Aorta (tissue), 5 donors: ENCODE measurements around the gene TAF5L. TPM values are rescaled to one million over a fixed set of nuclear protein-coding genes. Genes with fewer than 3 reads are reported as not detected.

ENCODE experiments used
- ATAC-seq: fragments of 200-7000 bp; cut with Tn5 transposase; one replicate; pipeline ENCODE4 v1.9.1; 2022; ENCODE audit warnings: moderate library complexity; ENCODE audit not compliant: low FRiP score
- DNase-seq, 2 donors: peaks; one replicate each; pipeline ENCODE4 v3.0.0-alpha.2; 2020
- H3K27ac ChIP-seq, 2 donors: one replicate each; pipeline ENCODE4 v1.5.1; 2013; ENCODE audit warnings: low read length in 2 of 2, mild to moderate bottlenecking in 2 of 2, moderate library complexity in 2 of 2, control low read depth in 1 of 2, inconsistent platforms in 1 of 2, low read depth in 1 of 2
- H3K27me3 ChIP-seq, 2 donors: one replicate each; pipeline ENCODE4 v1.6.1; 2013; ENCODE audit warnings: control low read depth in 1 of 2, low read length in 1 of 2, mild to moderate bottlenecking in 1 of 2, moderate library complexity in 1 of 2; ENCODE audit not compliant: insufficient read depth in 2 of 2, control insufficient read depth in 1 of 2
- H3K36me3 ChIP-seq, 2 donors: one replicate each; pipeline ENCODE4 v1.6.1; 2013; ENCODE audit warnings: control low read depth in 1 of 2, low read length in 1 of 2, mild to moderate bottlenecking in 1 of 2; ENCODE audit not compliant: insufficient read depth in 2 of 2, control insufficient read depth in 1 of 2
- H3K4me1 ChIP-seq, 2 donors: one replicate each; pipeline ENCODE4 v1.6.1; 2013; ENCODE audit warnings: low read length in 2 of 2, control low read depth in 1 of 2, mild to moderate bottlenecking in 1 of 2, moderate library complexity in 1 of 2; ENCODE audit not compliant: insufficient read depth in 2 of 2, control insufficient read depth in 1 of 2
- H3K4me3 ChIP-seq, 2 donors: one replicate each; pipeline ENCODE4 v1.5.1; 2013; ENCODE audit warnings: low read length in 2 of 2, control low read depth in 1 of 2, mild to moderate bottlenecking in 1 of 2
- H3K9me3 ChIP-seq: one replicate; pipeline ENCODE4 v1.6.1; 2013; ENCODE audit warnings: mild to moderate bottlenecking, low read length; ENCODE audit not compliant: control insufficient read depth
- WGBS, 2 donors: extraction: QIAGEN DNeasy Blood & Tissue Kit; methylation state at CpG; one replicate each; pipeline ENCODE4 v1.1.7; 2013; 5-methylcytosine and 5-hydroxymethylcytosine counted together
- intact Hi-C, 2 donors: fragments of 100-400 bp; cut with DNase I; formaldehyde crosslinking; loops; one replicate each; pipeline versions ENCODE4 v1.14.2 to v1.15.0; 2022
- polyA plus RNA-seq, 2 donors: library from polyadenylated mRNA; stranded (reverse); fragments of 200-250 nt; gene quantifications; one replicate each; pipeline ENCODE4 v1.2.3, GENCODE V29; 2013
- total RNA-seq, 2 donors: library from RNA; stranded (reverse); fragmentation: NEBNext Ultra II Directional; extraction: Animal tissue kit (Norgen Biotek cat#: 25700); gene quantifications; one replicate each; pipeline ENCODE4 v1.2.1, GENCODE V29; 2021
- donor health status: healthy with polysubstance abuse.
- donor health status: Bipolar disorder and iron deficiency.
- donor health status: DM: no; HTN: no; CAD: no.
- donor health status: DM: no; HTN: no; CAD: no.
- donor health status: DM: yes; HTN: yes; CAD: no.

Gene TAF5L
- total and polyA plus RNA-seq, 4 donors = 11.6 to 37.8 (median 22.9) TPM

DNA sequence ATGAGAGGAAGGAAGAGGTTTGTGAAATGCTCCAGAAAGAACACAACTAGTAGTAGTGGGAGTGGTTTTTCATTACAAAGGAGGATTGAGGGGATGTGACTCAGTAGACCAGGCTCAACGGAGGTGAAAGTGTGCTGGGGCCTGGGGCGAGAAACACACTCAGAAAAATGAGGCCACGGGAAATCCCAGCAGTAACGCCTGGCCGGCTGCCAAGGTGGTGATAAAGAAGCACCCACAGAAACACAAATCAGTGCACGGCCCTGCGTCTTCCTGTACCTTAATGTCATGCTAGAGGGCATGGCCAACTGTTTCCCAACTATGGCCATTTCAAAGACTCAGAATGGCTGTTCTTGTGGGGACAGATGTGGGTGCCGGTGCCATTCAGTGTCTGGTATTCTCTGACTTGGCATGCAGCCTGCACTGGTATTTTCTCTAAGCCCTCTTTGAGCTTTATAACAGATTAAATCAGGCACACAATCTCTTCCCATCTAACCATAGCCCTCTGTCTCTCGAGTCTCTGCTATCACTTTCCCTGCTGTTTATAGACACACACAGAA, 38.3 kb upstream of the TAF5L start:
- Histone ChIP-seq H3K36me3 (no peaks in the 10 kb centered on the region), H3K27me3 (no peaks in the 10 kb centered on the region), H3K4me3 (no peak overlapping the region), H3K4me1 (no peaks in the 10 kb centered on the region), H3K27ac (no peak overlapping the region), H3K9me3 (no peaks in the 10 kb centered on the region)
- no peak for DNase-seq
- no peak for ATAC-seq
- 67% methylated on average over 9 of the region's 9 CpGs for WGBS, 2 donors
- intact Hi-C loops = loop anchor here (5.0 kb wide), 2 partner anchors 403 to 553 kb away; partner anchors contain the start of gene GALNT2 (in 1 of the 2)

DNA sequence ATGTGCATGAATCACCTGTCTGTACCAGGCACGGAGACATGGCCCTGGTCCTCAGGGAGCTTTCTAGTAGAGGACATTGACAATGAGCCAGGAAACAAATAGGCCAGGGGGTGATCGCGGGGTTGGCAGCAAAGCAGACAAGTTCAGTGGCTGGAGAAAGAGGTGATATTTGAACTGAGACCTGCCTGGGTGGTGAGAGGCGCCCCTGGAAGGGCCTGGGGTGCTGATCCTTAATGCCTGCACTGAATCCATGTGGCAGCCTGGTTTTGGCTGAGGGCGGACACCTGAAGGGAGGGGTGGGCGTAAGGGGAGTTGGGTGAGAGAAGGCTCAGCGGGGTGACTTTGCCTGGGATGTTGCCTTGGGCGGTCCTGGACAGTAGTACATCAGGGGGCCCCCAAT, 36.0 kb upstream of the TAF5L start:
- Histone ChIP-seq H3K4me3 (no peak overlapping the region), H3K27ac (no peak overlapping the region), H3K4me1 (no peaks in the 10 kb centered on the region), H3K9me3 (no peaks in the 10 kb centered on the region), H3K36me3 (no peaks in the 10 kb centered on the region), H3K27me3 (no peaks in the 10 kb centered on the region)
- no peak for DNase-seq
- WGBS, 2 donors = 88% methylated on average over 8 of the region's 8 CpGs
- no peak for ATAC-seq
- intact Hi-C loops = loop anchor here (1.0 to 5.0 kb wide), 4 partner anchors 405 to 649 kb away; partner anchors contain the start of gene GALNT2 (in 1 of the 2)

DNA sequence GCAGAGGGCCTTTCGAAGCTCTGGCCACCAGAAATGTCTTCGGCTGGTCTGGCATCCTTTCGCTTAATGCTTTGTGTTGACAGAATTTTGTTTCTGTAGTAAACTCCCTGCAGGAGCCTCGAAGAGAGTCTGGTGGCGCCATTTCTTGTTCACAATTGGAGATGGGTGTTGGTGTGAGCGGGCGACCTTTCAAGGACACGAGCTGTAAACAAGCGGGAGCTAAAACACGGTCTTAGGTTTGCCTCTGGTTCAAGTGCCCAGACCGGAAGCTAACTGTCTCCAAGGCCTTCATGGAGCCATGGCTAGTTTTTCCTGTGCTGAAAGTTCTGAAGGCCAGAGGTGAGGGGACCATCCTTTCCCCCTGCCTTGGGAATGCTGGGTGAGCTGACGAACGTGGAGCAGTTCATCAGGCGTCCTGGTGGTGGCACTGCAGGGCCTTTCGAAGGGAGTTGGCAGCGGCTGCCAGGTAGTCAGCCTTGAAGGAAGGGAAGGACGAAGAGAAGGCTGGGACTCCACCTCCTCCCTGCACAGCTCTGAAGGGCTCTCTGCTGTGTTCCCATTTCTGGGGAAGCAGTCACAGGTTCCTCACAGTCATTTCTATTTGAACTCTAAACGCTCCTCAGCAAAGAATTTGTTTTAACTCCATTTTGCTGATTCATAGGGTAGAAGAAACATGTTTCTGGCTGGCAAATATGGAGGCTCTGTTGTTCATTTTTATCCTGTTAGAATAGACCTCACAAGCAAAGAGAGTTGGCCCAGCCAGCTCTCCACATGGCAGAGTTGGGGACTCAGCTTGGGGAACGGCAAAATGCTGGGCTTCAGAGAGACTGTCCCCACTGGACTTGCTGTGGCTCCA, 35.3 kb upstream of the TAF5L start:
- no peaks in the 10 kb centered on the region for H3K4me1 ChIP-seq
- H3K9me3 ChIP-seq = no peaks in the 10 kb centered on the region
- no peak overlapping the region for H3K27ac ChIP-seq
- no peaks in the 10 kb centered on the region for H3K27me3 ChIP-seq
- intact Hi-C loops = loop anchor here (1.0 to 5.0 kb wide), 4 partner anchors 406 to 650 kb away; partner anchors contain the start of gene GALNT2 (in 1 of the 2)
- H3K36me3 ChIP-seq = no peaks in the 10 kb centered on the region
- ATAC-seq (peak; percentile 90), DNase-seq (peak; percentile 86 to 93)
- H3K4me3 ChIP-seq = no peak overlapping the region
- 43 to 48% methylated on average over 19 of the region's 19 CpGs for WGBS, 2 donors

DNA sequence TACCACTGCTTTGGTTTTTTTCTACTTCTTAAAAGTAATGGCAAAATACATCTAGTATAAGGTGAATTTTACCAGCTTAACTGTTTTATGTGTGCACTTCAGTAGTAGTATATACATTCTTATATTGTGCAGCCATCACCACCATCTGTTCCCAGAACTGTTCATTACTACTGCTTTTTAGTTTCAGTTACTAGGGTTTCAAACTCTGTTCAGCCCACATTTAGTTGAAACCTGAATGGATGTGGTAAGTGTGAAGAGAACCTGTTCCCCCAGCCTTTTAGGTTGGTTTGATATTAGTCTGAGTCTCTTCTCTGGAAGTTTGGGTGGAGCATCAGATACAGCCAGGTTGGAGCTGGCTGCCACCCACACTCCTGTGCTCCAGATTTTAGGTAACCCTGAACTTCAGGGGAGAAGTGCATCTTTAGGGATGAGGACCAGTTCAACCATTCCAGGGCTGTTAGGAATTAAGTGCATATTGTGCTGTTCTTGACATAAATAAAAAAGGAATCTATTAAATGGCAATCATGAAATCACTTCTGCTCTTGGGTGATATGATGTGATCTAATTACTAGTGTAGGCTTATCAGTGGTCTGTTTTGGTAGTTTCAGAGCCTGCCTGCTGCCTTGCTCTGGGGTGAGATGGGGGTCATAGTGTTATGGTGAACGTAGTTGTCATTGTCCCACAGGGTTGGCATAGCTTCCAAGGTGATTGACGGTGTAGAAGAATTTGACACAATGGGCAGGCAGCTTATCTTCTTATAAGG, 32.3 kb upstream of the TAF5L start:
- Histone ChIP-seq H3K36me3 (peaks cover 3 to 4% of the 10 kb centered on the region in 2 donors), H3K4me3 (no peak overlapping the region), H3K4me1 (no peaks in the 10 kb centered on the region), H3K9me3 (no peaks in the 10 kb centered on the region), H3K27me3 (no peaks in the 10 kb centered on the region), H3K27ac (no peak overlapping the region)
- intact Hi-C loops = no loop called here
- ATAC-seq (no peak), DNase-seq (no peak)
- WGBS, 2 donors = 87 to 95% methylated on average over 2 of the region's 2 CpGs

DNA sequence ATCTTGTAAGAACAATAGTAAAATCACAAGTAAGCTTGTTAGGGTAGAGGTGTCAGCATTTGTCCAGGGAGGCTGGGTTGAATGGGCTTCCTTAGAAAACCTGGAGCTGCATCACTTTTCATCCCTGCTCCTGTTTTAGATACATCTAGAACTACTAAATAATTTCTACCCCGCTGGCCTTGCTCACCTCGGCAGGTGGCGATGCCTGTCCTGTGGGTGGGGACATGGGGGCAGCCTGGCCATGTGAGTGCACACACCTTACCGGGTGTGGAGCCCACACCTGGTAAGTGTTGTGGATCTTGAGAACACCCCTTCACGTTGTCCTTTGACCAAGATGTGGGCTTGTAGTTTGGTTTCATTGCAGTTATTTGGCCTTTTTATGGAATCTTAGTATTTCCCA, 29.9 kb upstream of the TAF5L start:
- H3K4me3 ChIP-seq = no peak overlapping the region
- H3K36me3 ChIP-seq = peaks cover 3 to 5% of the 10 kb centered on the region in 2 donors
- H3K27me3 ChIP-seq = no peaks in the 10 kb centered on the region
- intact Hi-C loops = no loop called here
- ATAC-seq = no peak
- 88 to 90% methylated on average over 5 of the region's 5 CpGs for WGBS, 2 donors
- H3K27ac ChIP-seq = no peak overlapping the region
- H3K4me1 ChIP-seq = no peaks in the 10 kb centered on the region
- no peak for DNase-seq
- no peaks in the 10 kb centered on the region for H3K9me3 ChIP-seq

DNA sequence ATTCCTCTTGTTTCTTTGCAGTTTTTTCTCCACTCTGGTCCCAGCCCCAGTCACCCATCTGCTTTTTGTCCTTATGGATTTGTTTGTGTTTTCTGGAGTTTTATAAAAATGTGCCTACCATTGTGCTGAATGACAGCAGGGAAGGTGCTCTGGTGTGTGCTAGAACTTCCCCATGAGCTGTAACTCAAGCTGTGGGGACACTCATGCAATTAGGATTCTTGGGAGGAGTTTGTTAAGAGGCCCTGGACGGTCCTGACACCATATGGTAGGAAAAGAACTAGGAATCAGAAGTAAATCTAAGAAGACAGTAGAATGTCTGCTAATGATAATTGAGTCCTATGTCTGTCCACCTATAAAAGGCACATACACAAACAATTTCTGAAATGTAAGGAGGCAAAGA, 27.5 kb upstream of the TAF5L start:
- H3K36me3 ChIP-seq = peaks cover 3 to 8% of the 10 kb centered on the region in 2 donors
- no peak overlapping the region for H3K27ac ChIP-seq
- ATAC-seq = no peak
- H3K9me3 ChIP-seq = no peaks in the 10 kb centered on the region
- H3K4me1 ChIP-seq = no peaks in the 10 kb centered on the region
- no peaks in the 10 kb centered on the region for H3K27me3 ChIP-seq
- DNase-seq = no peak
- intact Hi-C loops = no loop called here
- WGBS, 2 donors = 61 to 73% methylated on average over 1 of the region's 1 CpG
- no peak overlapping the region for H3K4me3 ChIP-seq

DNA sequence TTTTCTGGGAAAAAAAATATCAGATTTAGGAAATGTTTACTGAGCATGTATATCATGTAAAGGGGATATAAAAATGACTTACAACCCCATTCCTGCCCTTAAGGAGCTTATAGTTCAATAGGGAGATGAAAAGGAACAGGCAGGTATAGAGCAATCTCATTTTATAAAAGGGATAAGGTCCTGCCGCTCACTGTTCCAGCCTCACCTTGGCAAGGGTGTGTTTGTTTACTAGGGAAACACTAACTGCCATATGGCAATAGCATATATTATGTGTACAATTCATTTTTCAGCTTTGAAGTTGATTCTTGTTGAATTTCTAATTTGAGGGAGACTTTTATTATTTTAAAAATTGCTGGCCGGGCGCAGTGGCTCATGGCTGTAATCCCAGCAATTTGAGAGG, 25.6 kb upstream of the TAF5L start:
- H3K9me3 ChIP-seq = no peaks in the 10 kb centered on the region
- DNase-seq (no peak), ATAC-seq (no peak)
- intact Hi-C loops = no loop called here
- H3K4me3 ChIP-seq = no peak overlapping the region
- H3K36me3 ChIP-seq = peaks cover 5 to 14% of the 10 kb centered on the region in 2 donors
- H3K27ac ChIP-seq = no peak overlapping the region
- no peaks in the 10 kb centered on the region for H3K27me3 ChIP-seq
- no peaks in the 10 kb centered on the region for H3K4me1 ChIP-seq
- WGBS, 2 donors = 94 to 98% methylated on average over 3 of the region's 3 CpGs

- intact Hi-C loops = no loop called here
- Histone ChIP-seq H3K27ac (no peak overlapping the region), H3K4me1 (no peaks in the 10 kb centered on the region), H3K36me3 (peaks cover 5 to 16% of the 10 kb centered on the region in 2 donors), H3K27me3 (no peaks in the 10 kb centered on the region), H3K9me3 (no peaks in the 10 kb centered on the region), H3K4me3 (no peak overlapping the region)
- DNase-seq = no peak
- ATAC-seq = no peak
- 89 to 90% methylated on average over 4 of the region's 4 CpGs for WGBS, 2 donors
Observed at GRCh38 chr1:229650045-229650444, 24.1 kb upstream of the TAF5L start.
